Lung (tissue), 12 donors: ENCODE results near the gene STX7. TPM values are rescaled to one million over a fixed set of nuclear protein-coding genes. Genes with fewer than 3 reads are reported as not detected.

Experiments used
- ATAC-seq: fragments of 200-7000 bp; cut with Tn5 transposase; one replicate; pipeline ENCODE4 v1.9.1; 2020; ENCODE audit warnings: moderate number of reproducible peaks; ENCODE audit not compliant: insufficient read depth, low FRiP score
- DNase-seq, 3 donors: peaks; one replicate each; pipeline ENCODE4 v3.0.0-alpha.2; 2013 to 2017
- H3K27ac ChIP-seq, 2 donors: one replicate each; pipeline ENCODE4 v1.5.1; 2013; ENCODE audit warnings: mild to moderate bottlenecking in 2 of 2, moderate library complexity in 2 of 2, control low read depth in 1 of 2, inconsistent platforms in 1 of 2, low read depth in 1 of 2, low read length in 1 of 2
- H3K27me3 ChIP-seq, 3 donors: one replicate each; pipeline ENCODE4 v1.5.1; 2013; ENCODE audit warnings: low read length in 2 of 3; ENCODE audit not compliant: control insufficient read depth in 3 of 3, insufficient read depth in 3 of 3
- H3K36me3 ChIP-seq, 4 donors: one replicate each; pipeline ENCODE4 v1.5.1; 2013; ENCODE audit warnings: low read length in 4 of 4, mild to moderate bottlenecking in 1 of 4, moderate library complexity in 1 of 4; ENCODE audit not compliant: control insufficient read depth in 4 of 4, insufficient read depth in 4 of 4
- H3K4me1 ChIP-seq, 5 donors: one replicate each; pipeline ENCODE4 v1.5.1; 2013; ENCODE audit warnings: low read length in 5 of 5, mild to moderate bottlenecking in 2 of 5, moderate library complexity in 1 of 5; ENCODE audit not compliant: control insufficient read depth in 5 of 5, insufficient read depth in 5 of 5
- H3K4me3 ChIP-seq: one replicate; pipeline ENCODE4 v1.5.1; 2013; ENCODE audit warnings: mild to moderate bottlenecking, control low read depth, moderate library complexity
- H3K9ac ChIP-seq, 2 donors: one replicate each; pipeline ENCODE4 v1.5.1; 2013; ENCODE audit warnings: low read length in 2 of 2, control low read depth in 1 of 2; ENCODE audit not compliant: insufficient read depth in 1 of 2
- H3K9me3 ChIP-seq, 4 donors: one replicate each; pipeline ENCODE4 v1.5.1; 2013; ENCODE audit warnings: low read length in 3 of 4, mild to moderate bottlenecking in 1 of 4, moderate library complexity in 1 of 4; ENCODE audit not compliant: control insufficient read depth in 4 of 4, insufficient read depth in 3 of 4
- WGBS, 2 donors: extraction: QIAGEN DNeasy Blood & Tissue Kit; methylation state at CpG; one replicate each; pipeline ENCODE4 v1.1.7; 2013; 5-methylcytosine and 5-hydroxymethylcytosine counted together
- polyA plus RNA-seq, 2 donors: library from polyadenylated mRNA; stranded (reverse); fragments of 200-250 nt; gene quantifications; one replicate each; pipeline ENCODE4 v1.2.1, GENCODE V29; 2013
- total RNA-seq, 2 donors: library from RNA; depleted of rRNA in 1 of 2; stranded (reverse); fragments of >200 nt in 1 of 2; gene quantifications; one replicate each; pipeline ENCODE4 v1.2.1, GENCODE V29; 2014 to 2021
- TF ChIP-seq, protein P1 (sequence below): IDR thresholded peaks from 2 replicates; pipeline ENCODE4 v1.5.1; 2012; ENCODE audit warnings: mild to moderate bottlenecking; ENCODE audit errors: control extremely low read depth, extremely low read depth
- donor health status: control.
- donor health status: control.
- donor health status: Bipolar disorder and iron deficiency.
- donor health status: healthy.
- donor health status: DM: yes; HTN: yes; CAD: no.

Gene STX7
- total and polyA plus RNA-seq, 4 donors = 14.8 to 84.8 (median 50.2) TPM

DNA sequence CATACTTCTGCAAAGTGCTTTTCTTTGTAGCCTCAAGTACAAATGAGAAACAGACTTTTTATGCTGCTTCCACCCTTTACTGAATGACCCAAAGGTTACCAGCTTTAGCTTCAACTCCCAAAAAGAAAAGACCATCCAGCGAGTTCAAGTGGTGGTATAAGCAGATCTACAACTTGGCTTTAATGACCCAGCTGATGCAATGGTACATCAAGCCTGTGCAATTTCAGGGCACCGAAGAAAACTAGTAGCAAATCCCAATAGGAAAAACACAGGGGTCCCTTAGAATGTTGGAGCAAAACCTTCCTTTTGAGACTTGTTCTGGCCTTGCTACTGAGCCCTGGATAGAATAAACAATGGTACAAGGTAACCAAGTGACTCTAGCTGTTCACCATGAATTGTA is 33.8 kb downstream of the STX7 start:
- Histone ChIP-seq H3K27me3 (no peaks in the 10 kb centered on the region), H3K27ac (no peak overlapping the region), H3K36me3 (peaks cover 0 to 2% (median 0%) of the 10 kb centered on the region in 4 donors), H3K4me3 (no peak overlapping the region), H3K9me3 (no peaks in the 10 kb centered on the region), H3K4me1 (peaks cover 0 to 18% (median 6%) of the 10 kb centered on the region in 5 donors), H3K9ac (no peak overlapping the region)
- DNase-seq = no peak
- TF ChIP-seq, protein P1, sequence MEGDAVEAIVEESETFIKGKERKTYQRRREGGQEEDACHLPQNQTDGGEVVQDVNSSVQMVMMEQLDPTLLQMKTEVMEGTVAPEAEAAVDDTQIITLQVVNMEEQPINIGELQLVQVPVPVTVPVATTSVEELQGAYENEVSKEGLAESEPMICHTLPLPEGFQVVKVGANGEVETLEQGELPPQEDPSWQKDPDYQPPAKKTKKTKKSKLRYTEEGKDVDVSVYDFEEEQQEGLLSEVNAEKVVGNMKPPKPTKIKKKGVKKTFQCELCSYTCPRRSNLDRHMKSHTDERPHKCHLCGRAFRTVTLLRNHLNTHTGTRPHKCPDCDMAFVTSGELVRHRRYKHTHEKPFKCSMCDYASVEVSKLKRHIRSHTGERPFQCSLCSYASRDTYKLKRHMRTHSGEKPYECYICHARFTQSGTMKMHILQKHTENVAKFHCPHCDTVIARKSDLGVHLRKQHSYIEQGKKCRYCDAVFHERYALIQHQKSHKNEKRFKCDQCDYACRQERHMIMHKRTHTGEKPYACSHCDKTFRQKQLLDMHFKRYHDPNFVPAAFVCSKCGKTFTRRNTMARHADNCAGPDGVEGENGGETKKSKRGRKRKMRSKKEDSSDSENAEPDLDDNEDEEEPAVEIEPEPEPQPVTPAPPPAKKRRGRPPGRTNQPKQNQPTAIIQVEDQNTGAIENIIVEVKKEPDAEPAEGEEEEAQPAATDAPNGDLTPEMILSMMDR = no peak
- no peak for ATAC-seq
- 95% methylated on average over 2 of the region's 2 CpGs for WGBS, 2 donors

DNA sequence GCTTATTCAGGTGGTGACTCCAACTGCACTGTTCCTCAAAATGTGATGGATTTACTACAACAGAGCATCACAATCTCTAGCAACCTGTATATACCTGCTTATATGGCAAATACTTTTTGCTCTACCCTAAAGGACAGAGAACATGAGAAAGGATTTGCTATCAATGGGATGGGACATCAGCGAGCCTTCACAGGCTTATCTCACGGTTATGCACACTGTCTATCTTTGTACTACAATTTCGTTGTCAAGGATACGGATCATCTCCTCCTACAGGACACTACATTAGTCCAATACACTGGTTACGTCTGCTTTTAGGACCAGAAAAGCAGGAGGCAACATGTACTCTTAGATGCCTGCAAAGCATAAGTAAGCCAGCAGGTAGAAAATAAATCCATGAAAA is 34.2 kb downstream of the STX7 start:
- WGBS, 2 donors = 95 to 96% methylated on average over 5 of the region's 5 CpGs
- Histone ChIP-seq H3K9ac (no peak overlapping the region), H3K27me3 (no peaks in the 10 kb centered on the region), H3K9me3 (no peaks in the 10 kb centered on the region), H3K36me3 (peaks cover 0 to 2% (median under 1%) of the 10 kb centered on the region in 4 donors), H3K27ac (no peak overlapping the region), H3K4me3 (no peak overlapping the region), H3K4me1 (peaks cover 0 to 14% (median 6%) of the 10 kb centered on the region in 5 donors)
- ATAC-seq (no peak), DNase-seq (no peak)
- TF ChIP-seq, protein P1 = no peak

DNA sequence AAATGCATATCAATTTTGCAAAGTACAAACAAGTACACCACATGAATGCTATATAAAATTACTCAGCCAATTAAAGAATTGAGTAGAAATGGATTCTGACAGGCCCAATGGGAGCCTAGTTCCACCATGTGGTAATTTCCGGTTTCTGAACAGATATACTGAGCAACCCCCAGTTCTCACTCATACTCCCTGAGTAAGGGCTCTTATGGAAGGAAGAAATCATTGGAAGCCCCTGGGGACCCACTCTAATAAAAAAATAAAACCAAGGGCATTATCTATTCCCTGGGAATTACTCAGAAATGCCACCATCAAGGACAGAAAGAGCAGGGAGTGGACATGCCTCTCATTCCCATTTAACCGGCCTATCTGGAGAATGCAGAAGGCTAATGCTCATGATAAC is 34.6 kb downstream of the STX7 start:
- no peak for ATAC-seq
- H3K9ac ChIP-seq = no peak overlapping the region
- H3K36me3 ChIP-seq = peaks cover 0 to 2% (median under 1%) of the 10 kb centered on the region in 4 donors
- DNase-seq = no peak
- H3K27ac ChIP-seq = no peak overlapping the region
- no peak overlapping the region for H3K4me3 ChIP-seq
- H3K9me3 ChIP-seq = no peaks in the 10 kb centered on the region
- TF ChIP-seq, protein P1 = no peak
- H3K4me1 ChIP-seq = peaks cover 0 to 11% (median 6%) of the 10 kb centered on the region in 5 donors
- no peaks in the 10 kb centered on the region for H3K27me3 ChIP-seq
- 75 to 93% methylated on average over 2 of the region's 2 CpGs for WGBS, 2 donors

- Histone ChIP-seq H3K36me3 (peaks cover 2 to 7% (median 4%) of the 10 kb centered on the region in 4 donors), H3K27me3 (no peaks in the 10 kb centered on the region), H3K4me3 (no peak overlapping the region), H3K27ac (no peak overlapping the region), H3K9me3 (no peaks in the 10 kb centered on the region), H3K9ac (no peak overlapping the region), H3K4me1 (peaks cover 0 to 9% (median 0%) of the 10 kb centered on the region in 5 donors)
- no peak for ATAC-seq
- 90 to 91% methylated on average over 4 of the region's 4 CpGs for WGBS, 2 donors
- no peak for DNase-seq
- TF ChIP-seq, protein P1 = no peak
These were observed 36.2 kb downstream of the STX7 start for GRCh38 chr6:132476688-132477087.
